Cardiac ventricle fibroblast (primary cell): ENCODE data around the gene GTPBP10. TPM values are rescaled to one million over a fixed set of nuclear protein-coding genes. Genes with fewer than 3 reads are reported as not detected.

Source experiments
- total RNA-seq: library from RNA; depleted of rRNA; stranded (reverse); fragments of >200 nt; gene quantifications from 2 replicates; pipeline ENCODE4 v1.2.3, GENCODE V29; 2015

Gene GTPBP10, protein sequence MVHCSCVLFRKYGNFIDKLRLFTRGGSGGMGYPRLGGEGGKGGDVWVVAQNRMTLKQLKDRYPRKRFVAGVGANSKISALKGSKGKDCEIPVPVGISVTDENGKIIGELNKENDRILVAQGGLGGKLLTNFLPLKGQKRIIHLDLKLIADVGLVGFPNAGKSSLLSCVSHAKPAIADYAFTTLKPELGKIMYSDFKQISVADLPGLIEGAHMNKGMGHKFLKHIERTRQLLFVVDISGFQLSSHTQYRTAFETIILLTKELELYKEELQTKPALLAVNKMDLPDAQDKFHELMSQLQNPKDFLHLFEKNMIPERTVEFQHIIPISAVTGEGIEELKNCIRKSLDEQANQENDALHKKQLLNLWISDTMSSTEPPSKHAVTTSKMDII
- total RNA-seq, result 7.4 and 9.6 TPM in 2 replicates

DNA sequence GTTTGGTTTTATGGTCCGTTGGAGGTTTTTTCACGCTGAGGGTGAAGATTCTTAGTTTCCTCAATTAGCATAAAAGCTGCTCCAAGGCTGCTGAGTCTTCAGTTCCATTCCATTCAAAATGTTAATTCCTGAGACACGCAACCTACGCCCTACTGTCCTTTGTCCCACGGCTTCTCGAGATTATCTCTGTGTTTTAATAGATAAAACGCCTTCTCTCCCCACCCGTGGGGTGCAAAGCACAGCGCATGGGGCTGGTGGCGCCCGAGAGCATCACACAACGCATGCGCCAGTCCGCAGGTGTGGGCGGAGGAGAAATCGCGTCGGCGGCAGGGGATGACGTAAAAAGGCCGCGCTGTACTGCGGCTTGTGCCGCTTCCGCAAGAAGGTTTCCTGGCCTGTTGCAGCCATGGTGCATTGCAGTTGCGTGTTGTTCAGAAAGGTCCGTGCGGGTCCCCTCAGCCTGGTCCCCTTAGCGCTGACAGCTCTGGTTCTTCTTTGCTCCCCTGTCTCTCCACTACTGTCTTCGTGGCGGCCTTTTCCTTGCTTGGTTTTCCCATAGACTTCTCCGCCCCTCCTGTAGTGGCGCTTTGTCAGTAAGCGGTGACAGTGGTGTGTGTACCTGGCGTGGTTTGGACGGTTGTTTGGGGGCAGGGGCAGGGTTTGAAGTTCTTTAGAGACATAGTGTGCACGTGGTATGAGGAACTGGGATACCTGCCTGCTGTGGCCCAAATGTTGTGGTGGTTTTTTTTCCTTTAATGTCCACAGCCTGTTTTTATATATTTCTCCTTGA lies at the start of gene GTPBP10:
TSS of gene GTPBP10 (plus strand) at position 381 of the 790 bp plus-strand sequence. CDS start at position 407, 26 bp downstream.

DNA sequence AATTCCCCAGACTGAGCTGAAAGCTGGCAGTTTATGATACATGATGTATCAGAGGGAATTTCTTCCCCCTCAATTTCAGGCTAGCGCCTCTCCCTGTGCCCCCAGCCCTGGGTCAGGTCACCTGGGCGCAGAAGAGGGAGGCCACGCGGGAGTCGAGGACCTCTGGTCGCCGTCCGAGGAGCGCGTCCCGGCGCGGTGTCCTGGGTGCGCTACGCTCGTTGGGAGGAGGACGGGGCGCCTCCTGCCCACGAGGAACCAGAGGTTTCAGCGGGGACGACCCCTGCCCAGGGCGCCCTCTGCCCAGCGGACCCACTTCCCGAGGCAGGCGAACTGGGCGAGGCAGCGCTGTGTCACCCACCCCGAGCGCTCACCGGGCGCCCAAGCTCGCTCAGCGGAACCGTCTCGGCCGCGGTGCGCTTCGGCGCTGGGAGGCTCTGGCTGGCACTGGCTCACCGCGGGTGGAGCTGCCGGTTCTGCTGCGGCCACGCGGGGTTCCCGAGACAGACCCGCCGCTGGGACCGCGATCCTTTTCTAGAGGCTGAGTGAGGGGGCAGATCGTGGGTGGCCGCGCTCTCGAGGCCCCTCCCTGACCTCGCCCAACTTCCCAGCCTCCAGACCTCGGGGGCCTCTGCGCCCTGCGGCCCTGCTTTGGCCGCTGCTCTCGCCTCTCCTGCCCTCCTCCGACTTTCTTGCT lies 25.6 kb upstream of the GTPBP10 start, which contains the start of gene FAM237B:
TSS of gene FAM237B (minus strand) at position 504 of the 694 bp plus-strand sequence. CDS start 1,556 bp downstream, outside the sequence.

DNA sequence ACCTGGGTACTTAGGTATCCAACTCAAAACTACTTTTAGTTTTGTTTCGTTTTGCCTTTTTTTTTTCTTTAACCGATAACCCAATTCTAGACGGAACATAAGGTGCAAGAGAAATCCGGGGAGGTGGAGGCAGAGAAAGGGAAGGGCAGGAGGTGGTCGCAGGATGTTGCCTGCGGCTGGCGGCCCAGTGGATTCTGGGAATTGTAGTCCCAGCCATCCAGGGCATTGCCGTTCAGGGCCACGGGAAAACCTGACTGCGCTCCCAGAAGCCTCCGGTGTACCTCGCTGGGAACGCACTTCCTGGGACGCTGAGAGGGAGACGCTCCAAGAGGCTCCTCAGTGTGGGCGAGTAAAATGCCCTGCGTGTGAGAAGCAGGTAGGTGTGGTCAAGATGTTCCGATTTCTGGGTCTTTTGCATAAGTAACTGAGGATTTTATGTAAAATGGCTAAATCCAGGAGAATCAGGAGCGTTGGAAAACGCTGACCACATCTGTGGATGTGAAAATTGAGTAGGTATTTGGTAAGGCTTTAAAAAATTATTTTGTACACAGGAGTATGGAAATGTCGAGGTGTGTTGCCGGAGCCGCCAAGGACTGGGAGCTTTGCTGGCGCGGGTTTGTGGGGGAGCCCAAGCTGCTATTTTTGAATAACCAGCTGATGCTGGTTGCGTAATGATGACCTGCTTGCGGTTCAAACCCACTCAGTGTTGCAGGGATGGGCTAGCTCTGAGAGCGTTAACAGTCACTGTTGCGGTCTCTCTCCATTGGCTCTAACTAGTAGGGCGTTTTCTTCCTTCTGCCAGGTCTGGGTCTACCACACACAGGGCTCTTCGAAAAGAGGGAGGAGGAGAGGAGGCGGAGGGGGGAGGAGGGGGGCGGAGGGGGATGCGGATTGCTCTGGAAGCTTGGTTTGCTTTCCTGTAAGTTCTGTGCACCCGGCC lies 56.9 kb downstream of the GTPBP10 start, which contains the start of gene CLDN12:
TSS of gene CLDN12 (plus strand) at position 288 of the 940 bp plus-strand sequence. CDS start 9,216 bp downstream, outside the sequence.

Other genes starting within 250 kb of the GTPBP10 start
- 102 and 123 TPM in 2 replicates for gene STEAP1, start 192.2 kb upstream of the GTPBP10 start, total RNA-seq
- gene STEAP2, start 135.0 kb upstream of the GTPBP10 start, total RNA-seq, result 19.1 and 25.8 TPM in 2 replicates
- gene CFAP69, start 101.5 kb upstream of the GTPBP10 start, total RNA-seq, result 1.5 and 8.4 TPM in 2 replicates
- gene FAM237B, start 25.4 kb upstream of the GTPBP10 start, total RNA-seq, result not detected in 2 replicates
- 10.4 and 12.3 TPM in 2 replicates for gene CLDN12, start 56.7 kb downstream of the GTPBP10 start, total RNA-seq
- not detected in 2 replicates for gene PTTG1IP2, start 122.9 kb downstream of the GTPBP10 start, total RNA-seq
- 23.0 and 25.7 TPM in 2 replicates for gene CDK14, start 249.6 kb downstream of the GTPBP10 start, total RNA-seq